Activated T-helper 1 cell treated with anti-CD3 and anti-CD28 coated beads, Interleukin-12 subunit alpha, Interleukin-12 subunit beta, Interleukin-2, Interleukin-4 antibody, amounts not matched to agents 30 ng/mL and 10 ng/mL and 1 ng/mL, durations not matched to agents 14 hours and 24 hours and 36 hours (primary cell): ENCODE measurements around the gene DCTD. TPM values are rescaled to one million over a fixed set of nuclear protein-coding genes. Genes with fewer than 3 reads are reported as not detected.

Source experiments
- DNase-seq: peaks from one replicate; pipeline ENCODE4 v3.0.0; 2021; ENCODE audit warnings: low spot score
- H3K27ac Mint-ChIP-seq: one replicate; pipeline ENCODE4 v1.8.0; 2021; ENCODE audit warnings: mild to moderate bottlenecking, mixed read lengths
- H3K27me3 Mint-ChIP-seq: one replicate; pipeline ENCODE4 v1.8.0; 2022; ENCODE audit warnings: mild to moderate bottlenecking, moderate library complexity, mixed read lengths; ENCODE audit not compliant: insufficient read depth
- H3K36me3 Mint-ChIP-seq: one replicate; pipeline ENCODE4 v1.8.0; 2021; ENCODE audit warnings: low read depth, mixed read lengths
- H3K4me1 Mint-ChIP-seq: one replicate; pipeline ENCODE4 v1.8.0; 2021; ENCODE audit warnings: low read depth, mixed read lengths
- H3K4me3 Mint-ChIP-seq: one replicate; pipeline ENCODE4 v1.8.0; 2021; ENCODE audit warnings: mild to moderate bottlenecking, moderate library complexity, mixed read lengths
- H3K9me3 Mint-ChIP-seq: one replicate; pipeline ENCODE4 v1.8.0; 2021; ENCODE audit warnings: mixed read lengths
- intact Hi-C: fragments of 100-400 bp; cut with micrococcal nuclease; formaldehyde crosslinking; loops from one replicate; pipeline ENCODE4 v1.15.1; 2024
- total RNA-seq: library from RNA; stranded (reverse); gene quantifications from 2 replicates; pipeline ENCODE4 v1.2.3, GENCODE V29; 2022

DCTD gene
- total RNA-seq, 1 donor from 2014 or later = 122 TPM

- Mint-ChIP-seq H3K27me3 (no peaks in the 10 kb centered on the region), H3K4me1 (no peaks in the 10 kb centered on the region), H3K36me3 (peaks cover 26% of the 10 kb centered on the region), H3K9me3 (no peaks in the 10 kb centered on the region), H3K4me3 (no peak overlapping the region), H3K27ac (no peak overlapping the region)
- intact Hi-C loops = no loop called here
- DNase-seq = no peak
Measured at GRCh38 chr4:182897601-182898478, 19.3 kb downstream of the DCTD start.

GRCh38 chr4:182896421-182896820 is 20.8 kb downstream of the DCTD start:
- DNase-seq = no peak
- H3K4me1 Mint-ChIP-seq = no peaks in the 10 kb centered on the region
- no peaks in the 10 kb centered on the region for H3K27me3 Mint-ChIP-seq
- no peak overlapping the region for H3K4me3 Mint-ChIP-seq
- peaks cover 26% of the 10 kb centered on the region for H3K36me3 Mint-ChIP-seq
- intact Hi-C loops = no loop called here
- H3K27ac Mint-ChIP-seq = no peak overlapping the region
- no peaks in the 10 kb centered on the region for H3K9me3 Mint-ChIP-seq

- Mint-ChIP-seq H3K9me3 (no peaks in the 10 kb centered on the region), H3K27me3 (no peaks in the 10 kb centered on the region), H3K27ac (no peak overlapping the region), H3K36me3 (peaks cover 32% of the 10 kb centered on the region), H3K4me3 (no peak overlapping the region), H3K4me1 (no peaks in the 10 kb centered on the region)
- intact Hi-C loops = no loop called here
- DNase-seq = no peak
Measured at GRCh38 chr4:182895791-182896292, 21.3 kb downstream of the DCTD start.

- Mint-ChIP-seq H3K27ac (no peak overlapping the region), H3K4me3 (no peak overlapping the region), H3K27me3 (no peaks in the 10 kb centered on the region), H3K9me3 (no peaks in the 10 kb centered on the region), H3K36me3 (peaks cover 37% of the 10 kb centered on the region), H3K4me1 (no peaks in the 10 kb centered on the region)
- no peak for DNase-seq
- intact Hi-C loops = no loop called here
Measured at GRCh38 chr4:182894681-182895275, 22.4 kb downstream of the DCTD start.

GRCh38 chr4:182893474-182894080 is 23.6 kb downstream of the DCTD start:
- peaks cover 41% of the 10 kb centered on the region for H3K36me3 Mint-ChIP-seq
- no peak overlapping the region for H3K4me3 Mint-ChIP-seq

GRCh38 chr4:182893047-182893446 is 24.1 kb downstream of the DCTD start:
- Mint-ChIP-seq H3K27me3 (no peaks in the 10 kb centered on the region), H3K4me1 (no peaks in the 10 kb centered on the region), H3K36me3 (peaks cover 45% of the 10 kb centered on the region), H3K27ac (no peak overlapping the region), H3K4me3 (no peak overlapping the region), H3K9me3 (no peaks in the 10 kb centered on the region)
- no peak for DNase-seq
- intact Hi-C loops = no loop called here

More at GRCh38 chr4:182893474-182894080, 23.6 kb downstream of the DCTD start:
- Mint-ChIP-seq H3K27ac (no peak overlapping the region), H3K27me3 (no peaks in the 10 kb centered on the region), H3K4me1 (no peaks in the 10 kb centered on the region), H3K9me3 (no peaks in the 10 kb centered on the region)
- no peak for DNase-seq
- intact Hi-C loops = no loop called here

GRCh38 chr4:182890202-182890601 is 27.0 kb downstream of the DCTD start:
- no peaks in the 10 kb centered on the region for H3K9me3 Mint-ChIP-seq
- H3K27me3 Mint-ChIP-seq = no peaks in the 10 kb centered on the region
- intact Hi-C loops = no loop called here
- H3K4me3 Mint-ChIP-seq = no peak overlapping the region
- H3K4me1 Mint-ChIP-seq = no peaks in the 10 kb centered on the region
- no peak overlapping the region for H3K27ac Mint-ChIP-seq
- DNase-seq = no peak
- H3K36me3 Mint-ChIP-seq = peaks cover 67% of the 10 kb centered on the region

GRCh38 chr4:182888891-182889290 is 28.3 kb downstream of the DCTD start:
- Mint-ChIP-seq H3K36me3 (peaks cover 67% of the 10 kb centered on the region), H3K27me3 (no peaks in the 10 kb centered on the region), H3K27ac (no peak overlapping the region), H3K4me1 (no peaks in the 10 kb centered on the region), H3K9me3 (no peaks in the 10 kb centered on the region), H3K4me3 (no peak overlapping the region)
- no peak for DNase-seq
- intact Hi-C loops = no loop called here

GRCh38 chr4:182886768-182887167 is 30.4 kb downstream of the DCTD start:
- H3K36me3 Mint-ChIP-seq = peaks cover 69% of the 10 kb centered on the region
- intact Hi-C loops = no loop called here
- H3K27me3 Mint-ChIP-seq = no peaks in the 10 kb centered on the region
- DNase-seq = no peak
- no peak overlapping the region for H3K4me3 Mint-ChIP-seq
- H3K4me1 Mint-ChIP-seq = no peaks in the 10 kb centered on the region
- no peak overlapping the region for H3K27ac Mint-ChIP-seq
- H3K9me3 Mint-ChIP-seq = peaks cover 4% of the 10 kb centered on the region

GRCh38 chr4:182886205-182886604 is 31.0 kb downstream of the DCTD start:
- no peaks in the 10 kb centered on the region for H3K27me3 Mint-ChIP-seq
- no peak for DNase-seq
- peaks cover 65% of the 10 kb centered on the region for H3K36me3 Mint-ChIP-seq
- H3K4me1 Mint-ChIP-seq = no peaks in the 10 kb centered on the region
- H3K27ac Mint-ChIP-seq = no peak overlapping the region
- H3K9me3 Mint-ChIP-seq = peaks cover 4% of the 10 kb centered on the region
- intact Hi-C loops = no loop called here
- H3K4me3 Mint-ChIP-seq = no peak overlapping the region

- H3K27me3 Mint-ChIP-seq = no peaks in the 10 kb centered on the region
- no peak for DNase-seq
- H3K36me3 Mint-ChIP-seq = peaks cover 60% of the 10 kb centered on the region
- peaks cover 4% of the 10 kb centered on the region for H3K9me3 Mint-ChIP-seq
- intact Hi-C loops = no loop called here
- no peak overlapping the region for H3K4me3 Mint-ChIP-seq
- no peaks in the 10 kb centered on the region for H3K4me1 Mint-ChIP-seq
- no peak overlapping the region for H3K27ac Mint-ChIP-seq
Measured at GRCh38 chr4:182885738-182886077, 31.5 kb downstream of the DCTD start.

- no peak overlapping the region for H3K27ac Mint-ChIP-seq
- no peaks in the 10 kb centered on the region for H3K27me3 Mint-ChIP-seq
- peaks cover 56% of the 10 kb centered on the region for H3K36me3 Mint-ChIP-seq
- intact Hi-C loops = no loop called here
- no peaks in the 10 kb centered on the region for H3K4me1 Mint-ChIP-seq
- DNase-seq = no peak
- H3K9me3 Mint-ChIP-seq = peaks cover 4% of the 10 kb centered on the region
- no peak overlapping the region for H3K4me3 Mint-ChIP-seq
Measured at GRCh38 chr4:182885022-182885737, 32.0 kb downstream of the DCTD start.
